Measurements from ENCODE around the gene ADGRG1.

ADGRG1 gene

DNA sequence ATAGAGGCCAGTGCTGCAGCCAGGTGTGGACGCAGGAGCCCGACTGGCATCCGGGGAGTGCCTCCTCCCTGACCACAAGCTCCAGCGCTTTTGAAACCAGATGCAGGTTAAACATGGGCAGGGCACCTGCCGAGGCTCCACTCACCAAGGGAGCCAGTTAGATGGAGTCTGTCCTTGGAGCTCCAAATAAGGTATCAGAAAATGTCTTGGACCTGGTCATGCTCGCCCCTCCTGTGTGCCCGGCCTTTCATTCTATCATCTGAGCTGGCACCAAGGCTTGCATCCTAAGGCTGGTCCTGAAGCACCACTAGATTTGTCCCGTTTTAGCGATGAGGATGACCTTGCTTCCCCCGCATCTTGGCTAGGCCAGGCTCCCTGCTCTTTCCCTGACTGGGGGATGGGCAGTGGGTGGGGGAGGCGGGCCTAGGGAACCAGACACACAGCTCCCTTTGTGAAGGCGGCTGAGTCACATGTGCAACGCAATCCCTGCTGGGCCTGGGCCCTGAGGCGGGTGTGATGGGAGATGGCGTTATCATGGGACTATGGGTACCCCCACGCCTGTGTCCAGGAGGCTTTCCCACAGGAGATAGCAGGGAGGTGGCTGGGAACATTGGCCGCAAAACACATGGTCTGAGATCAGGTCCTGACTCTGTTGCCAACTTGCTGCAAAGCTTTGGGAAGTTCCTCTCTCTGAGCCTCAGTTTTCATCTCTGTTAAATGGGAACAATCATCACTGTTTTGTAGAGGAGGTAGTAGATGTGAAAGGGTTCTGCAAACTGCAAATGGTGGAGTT is 5.0 kb upstream of the ADGRG1 start:
- TF ChIP-seq, protein P1, sequence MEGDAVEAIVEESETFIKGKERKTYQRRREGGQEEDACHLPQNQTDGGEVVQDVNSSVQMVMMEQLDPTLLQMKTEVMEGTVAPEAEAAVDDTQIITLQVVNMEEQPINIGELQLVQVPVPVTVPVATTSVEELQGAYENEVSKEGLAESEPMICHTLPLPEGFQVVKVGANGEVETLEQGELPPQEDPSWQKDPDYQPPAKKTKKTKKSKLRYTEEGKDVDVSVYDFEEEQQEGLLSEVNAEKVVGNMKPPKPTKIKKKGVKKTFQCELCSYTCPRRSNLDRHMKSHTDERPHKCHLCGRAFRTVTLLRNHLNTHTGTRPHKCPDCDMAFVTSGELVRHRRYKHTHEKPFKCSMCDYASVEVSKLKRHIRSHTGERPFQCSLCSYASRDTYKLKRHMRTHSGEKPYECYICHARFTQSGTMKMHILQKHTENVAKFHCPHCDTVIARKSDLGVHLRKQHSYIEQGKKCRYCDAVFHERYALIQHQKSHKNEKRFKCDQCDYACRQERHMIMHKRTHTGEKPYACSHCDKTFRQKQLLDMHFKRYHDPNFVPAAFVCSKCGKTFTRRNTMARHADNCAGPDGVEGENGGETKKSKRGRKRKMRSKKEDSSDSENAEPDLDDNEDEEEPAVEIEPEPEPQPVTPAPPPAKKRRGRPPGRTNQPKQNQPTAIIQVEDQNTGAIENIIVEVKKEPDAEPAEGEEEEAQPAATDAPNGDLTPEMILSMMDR (IDR thresholded peaks at IDR 0.05), result no peak

DNA sequence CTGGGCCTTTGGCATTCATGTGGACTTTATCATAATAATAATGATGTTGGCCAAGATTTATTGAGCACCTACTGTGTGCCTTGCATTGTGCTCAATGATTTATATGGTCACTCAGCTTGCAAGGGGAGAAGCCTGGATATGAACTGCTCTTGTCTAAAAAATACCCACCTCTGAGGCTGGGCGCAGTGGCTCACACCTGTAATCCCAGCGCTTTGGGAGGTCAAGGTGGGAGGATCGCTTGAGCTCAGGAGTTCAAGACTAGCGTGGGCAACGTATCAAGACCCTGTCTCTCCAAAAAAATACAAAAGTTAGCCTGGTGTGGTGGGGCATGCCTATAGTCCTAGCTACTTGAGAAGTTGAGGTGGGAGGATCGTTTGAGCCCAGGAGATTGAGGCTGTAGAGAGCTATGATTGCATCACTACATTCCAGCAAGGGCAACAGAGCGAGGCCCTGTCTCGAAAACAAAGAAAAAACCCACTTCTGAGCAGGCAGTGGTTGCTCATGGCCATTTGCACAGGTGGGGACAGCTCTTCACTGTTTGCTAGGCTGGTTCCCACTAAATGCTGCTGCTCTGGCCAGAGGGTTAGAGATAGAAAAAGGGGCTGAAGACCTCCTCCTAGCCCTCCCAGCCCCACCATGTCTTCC is 4.3 kb upstream of the ADGRG1 start:
- TF ChIP-seq, protein P1 (IDR thresholded peaks at IDR 0.05), result no peak

DNA sequence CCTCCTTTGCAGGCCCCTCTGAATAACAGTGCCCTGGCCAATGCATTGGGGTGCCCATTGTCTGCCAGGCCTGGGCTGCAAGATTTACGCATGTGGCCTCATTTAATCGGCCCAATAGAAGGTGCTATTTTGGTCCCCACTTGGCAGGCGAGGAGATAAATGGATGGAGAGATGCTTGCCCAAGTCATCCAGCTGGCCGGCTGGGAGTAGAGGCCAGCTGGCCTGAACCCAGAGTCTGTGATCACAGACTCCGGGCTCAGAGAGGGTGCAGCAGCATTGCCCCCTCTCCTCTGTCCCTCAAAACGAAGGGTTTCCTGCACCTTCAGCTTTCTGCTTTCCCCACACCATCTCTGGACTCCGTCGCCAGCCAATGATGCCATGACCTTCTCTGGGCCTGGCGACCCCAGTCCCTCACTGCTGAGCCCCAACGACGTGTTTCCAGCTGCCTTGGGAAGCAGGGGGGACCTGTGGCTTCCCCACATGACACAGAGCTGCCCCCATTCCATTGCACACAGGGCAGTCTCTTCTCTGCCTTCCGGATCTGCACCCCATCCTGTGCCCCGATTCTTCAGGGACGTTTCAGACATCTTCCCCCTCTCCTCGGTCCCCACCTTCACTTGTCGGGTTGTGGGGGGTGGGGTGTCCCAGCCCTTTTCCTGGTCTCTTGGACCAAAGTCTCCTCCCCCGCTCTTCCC is 3.5 kb upstream of the ADGRG1 start:
- TF ChIP-seq, protein P1 (IDR thresholded peaks at IDR 0.05), result no peak

DNA sequence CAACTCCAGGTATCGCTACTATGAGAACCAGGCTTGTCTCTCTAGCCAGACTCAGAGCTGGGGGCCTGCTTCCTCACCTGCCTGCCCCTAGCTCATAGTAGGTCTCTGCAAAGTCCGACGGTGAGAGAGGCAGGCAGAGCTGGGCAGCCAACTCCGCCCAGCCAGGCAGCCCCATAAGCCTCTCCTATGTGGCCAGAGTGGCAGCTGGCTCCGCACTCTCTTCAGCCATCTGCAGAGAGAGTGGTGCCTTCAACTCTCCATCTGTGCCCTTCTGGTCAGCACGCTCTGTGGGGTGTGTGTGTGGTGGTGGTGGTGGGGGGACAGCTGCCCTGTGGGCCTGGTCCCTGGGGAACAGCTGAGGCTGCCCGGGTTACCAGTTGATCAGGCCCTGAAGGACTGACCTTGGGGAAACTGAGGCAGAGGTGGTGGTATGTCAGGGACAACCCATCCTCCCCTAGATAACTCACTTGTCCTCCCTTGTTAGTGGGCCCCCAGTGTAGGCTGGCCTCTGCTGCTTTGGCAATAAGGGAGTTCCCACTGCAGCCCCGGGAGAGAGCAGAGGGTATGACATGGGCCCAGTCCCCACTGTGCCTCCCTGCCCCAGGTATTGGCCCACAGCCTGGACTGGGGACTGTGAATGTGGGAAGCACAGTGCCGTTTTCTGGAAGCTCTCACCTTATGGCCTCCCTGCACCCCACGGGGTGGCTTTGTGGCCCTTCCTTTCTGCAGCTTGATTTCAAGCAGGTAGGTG is 1.8 kb upstream of the ADGRG1 start:
- TF ChIP-seq, protein P1 (IDR thresholded peaks at IDR 0.05), result no peak

DNA sequence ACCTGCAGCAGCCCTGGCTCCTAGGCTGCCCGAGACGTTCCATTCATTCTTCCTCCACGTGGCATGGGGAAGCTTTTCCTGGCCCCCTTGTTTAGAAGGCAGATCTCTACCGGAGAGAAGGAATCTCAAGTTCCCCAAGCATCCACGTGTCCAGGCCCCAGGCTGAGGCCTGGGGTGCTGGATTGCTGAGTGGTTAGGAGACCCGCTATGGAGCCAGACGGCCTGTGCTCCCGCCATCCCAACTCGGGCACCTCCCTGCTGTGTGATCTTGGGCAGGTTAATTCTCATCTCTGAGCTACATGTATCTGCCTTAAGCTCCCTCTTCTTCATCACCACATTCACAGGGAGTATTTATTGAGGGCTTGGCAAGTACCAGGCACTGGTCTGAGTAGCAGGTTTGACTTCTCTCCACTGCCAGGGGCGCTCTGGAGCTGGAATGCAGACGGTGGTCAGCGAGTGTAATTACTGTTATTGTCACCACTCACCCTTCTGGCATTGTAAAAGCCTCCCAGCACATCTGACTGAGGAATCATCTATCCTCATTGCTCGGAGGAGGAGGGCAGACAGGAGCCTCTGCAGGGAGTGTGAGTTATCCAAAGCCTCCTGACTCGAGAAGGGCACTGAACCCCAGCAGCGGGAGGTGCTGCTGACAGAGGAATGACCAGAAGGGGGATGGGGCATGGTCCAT is 1.1 kb upstream of the ADGRG1 start:
- TF ChIP-seq, protein P1 (IDR thresholded peaks at IDR 0.05), result no peak

DNA sequence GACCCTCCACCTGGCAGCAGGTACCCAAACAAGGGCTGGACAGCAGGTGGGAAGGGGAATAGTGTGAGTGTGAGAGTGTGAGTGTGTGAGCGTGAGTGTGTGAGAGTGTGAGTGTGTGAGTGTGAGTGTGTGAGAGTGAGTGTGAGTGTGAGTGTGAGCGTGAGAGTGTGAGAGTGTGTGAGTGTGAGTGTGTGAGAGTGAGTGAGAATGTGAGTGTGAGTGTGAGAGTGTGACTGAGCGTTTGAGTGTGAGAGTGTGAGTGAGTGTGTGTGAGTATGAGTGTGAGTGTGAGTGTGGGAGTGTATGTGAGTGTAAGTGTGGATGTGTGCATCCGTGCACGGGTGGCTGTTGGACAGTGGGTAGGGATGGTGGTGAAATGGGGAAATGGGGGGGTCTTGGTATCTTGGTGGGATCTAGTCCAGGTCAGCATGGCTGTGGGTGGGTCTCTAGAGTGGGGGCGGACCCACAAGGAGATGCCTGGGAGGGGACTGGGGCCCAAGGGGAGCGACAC is 408 bp downstream of the ADGRG1 start:
- TF ChIP-seq, protein P1 (IDR thresholded peaks at IDR 0.05), result no peak
